ENCODE data around the gene PGLYRP2.
A peak's percentile ranks its signal among the peaks of the same experiment; 100 is the strongest.

PGLYRP2 gene

DNA sequence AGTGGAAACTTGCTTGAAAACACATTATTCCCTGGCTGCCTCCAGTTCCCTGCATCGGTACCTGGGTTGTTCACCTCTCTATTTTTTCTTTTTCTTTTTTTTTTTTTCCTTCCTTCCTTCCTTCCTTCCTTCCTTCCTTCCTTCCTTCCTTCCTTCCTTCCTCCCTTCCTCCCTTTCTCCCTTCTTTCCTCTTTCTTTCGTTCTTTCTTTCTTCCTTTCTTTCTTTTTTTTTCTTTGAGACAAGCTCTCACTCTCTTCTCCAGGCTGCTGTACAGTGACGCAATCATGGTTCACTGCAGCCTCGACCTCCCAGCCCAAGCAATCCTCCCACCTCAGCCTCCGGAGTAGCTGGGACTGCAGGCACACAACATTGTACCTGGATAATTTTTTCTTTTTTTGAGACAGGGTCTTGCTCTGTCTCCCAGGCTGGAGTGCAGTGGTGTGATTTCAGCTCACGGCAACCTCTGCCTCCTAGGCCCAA is 11.5 kb downstream of the PGLYRP2 start:
- TF ChIP-seq EZH2 (IDR thresholded peaks at IDR 0.05; ENCODE audit: borderline replicate concordance, low read depth, low read length, severe bottlenecking) (no peak), CTCF (IDR thresholded peaks at IDR 0.05; ENCODE audit: borderline replicate concordance, extremely low read depth, low read length, poor library complexity, severe bottlenecking) (no peak)
- H3K9ac ChIP-seq (ENCODE audit: low read depth, low read length), result no peak overlapping the region
- no peak overlapping the region for H3K4me2 ChIP-seq (ENCODE audit: insufficient read depth, low read length)
- peaks cover 42% of the 10 kb centered on the region for H3K4me1 ChIP-seq (ENCODE audit: insufficient read depth, low read length)
- no peaks in the 10 kb centered on the region for H4K20me1 ChIP-seq (ENCODE audit: insufficient read depth, low read length)
- H3K27me3 ChIP-seq (ENCODE audit: insufficient read depth, low read length, poor library complexity), result no peaks in the 10 kb centered on the region
- H3K4me3 ChIP-seq (ENCODE audit: low read depth in 1 of 2, low read length in 2 of 2), result no peak overlapping the region
- DNase-seq, result no peak
- H3K27ac ChIP-seq (ENCODE audit: low read length), result no peak overlapping the region
- no peaks in the 10 kb centered on the region for H3K9me3 ChIP-seq (ENCODE audit: insufficient read depth, low read length, severe bottlenecking)
- ATAC-seq (ENCODE audit: insufficient read depth, low read depth), result no peak
- H3K36me3 ChIP-seq (ENCODE audit: insufficient read depth, low read length), result no peaks in the 10 kb centered on the region; the same call in 1 of the 2 replicates
- peaks cover 12% of the 10 kb centered on the region for H3K79me2 ChIP-seq (ENCODE audit: insufficient read depth, low read length)
- no peak overlapping the region for H2AFZ ChIP-seq (ENCODE audit: low read depth, low read length)

DNA sequence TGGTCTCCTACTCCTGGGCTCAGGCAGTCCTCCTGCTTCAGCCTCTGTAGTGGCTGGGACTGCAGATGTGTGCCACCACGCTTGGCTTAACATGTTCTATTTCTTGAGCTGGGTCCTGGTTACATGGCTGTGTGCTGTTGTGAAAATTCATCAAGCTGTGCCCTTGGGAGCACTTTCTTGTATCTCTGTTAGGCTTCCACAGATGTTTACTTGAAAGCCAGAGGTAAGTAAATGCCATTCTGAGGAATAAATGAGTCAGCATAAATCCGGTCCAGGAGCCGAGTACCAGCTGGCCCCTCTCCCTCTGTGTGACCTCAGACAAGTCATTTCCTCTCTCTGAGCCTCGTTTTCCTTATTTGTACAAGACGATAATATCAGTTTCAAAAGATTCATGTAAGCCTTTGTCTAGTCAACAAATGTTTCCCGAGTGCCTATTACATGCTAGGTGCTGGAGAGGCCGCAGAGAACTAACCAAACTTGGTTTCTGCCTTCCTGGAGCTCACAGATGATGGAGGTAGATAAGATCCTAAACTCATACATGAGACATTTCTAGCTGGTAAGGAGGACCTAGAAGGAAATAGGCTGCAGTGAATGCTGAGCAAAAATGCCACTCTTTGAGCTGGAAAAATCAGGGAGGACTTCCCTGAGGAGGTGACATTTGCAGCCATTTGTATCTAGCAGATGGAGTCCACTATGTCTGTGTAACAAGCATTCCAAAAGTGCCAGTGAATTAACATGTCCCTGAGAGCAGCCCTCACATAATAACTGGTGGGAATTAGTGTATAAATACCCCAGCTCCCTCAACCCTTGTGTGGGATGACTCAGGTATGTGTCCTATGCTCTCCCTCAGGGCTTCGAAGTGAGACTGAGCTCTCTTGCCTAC is 12.2 kb downstream of the PGLYRP2 start:
- Histone ChIP-seq H3K27me3 (ENCODE audit: insufficient read depth, low read length, poor library complexity) (no peaks in the 10 kb centered on the region), H3K36me3 (ENCODE audit: insufficient read depth, low read length) (peaks cover 4% of the 10 kb centered on the region; the same call in 1 of the 2 replicates), H3K4me2 (ENCODE audit: insufficient read depth, low read length) (peak overlapping the region; percentile 49; the same call in 1 of the 2 replicates), H3K9ac (ENCODE audit: low read depth, low read length) (peak overlapping the region; percentile 1), H3K27ac (ENCODE audit: low read length) (peak overlapping the region; percentile 70), H3K4me3 (ENCODE audit: low read depth in 1 of 2, low read length in 2 of 2) (no peak overlapping the region), H4K20me1 (ENCODE audit: insufficient read depth, low read length) (no peaks in the 10 kb centered on the region), H3K9me3 (ENCODE audit: insufficient read depth, low read length, severe bottlenecking) (no peaks in the 10 kb centered on the region), H2AFZ (ENCODE audit: low read depth, low read length) (no peak overlapping the region), H3K4me1 (ENCODE audit: insufficient read depth, low read length) (peaks cover 48% of the 10 kb centered on the region), H3K79me2 (ENCODE audit: insufficient read depth, low read length) (peaks cover 16% of the 10 kb centered on the region)
- no peak for TF ChIP-seq CTCF (IDR thresholded peaks at IDR 0.05; ENCODE audit: borderline replicate concordance, extremely low read depth, low read length, poor library complexity, severe bottlenecking)
- no peak for TF ChIP-seq EZH2 (IDR thresholded peaks at IDR 0.05; ENCODE audit: borderline replicate concordance, low read depth, low read length, severe bottlenecking)
- peak; percentile 78 for DNase-seq
- ATAC-seq (ENCODE audit: insufficient read depth, low read depth), result peak; percentile 51

DNA sequence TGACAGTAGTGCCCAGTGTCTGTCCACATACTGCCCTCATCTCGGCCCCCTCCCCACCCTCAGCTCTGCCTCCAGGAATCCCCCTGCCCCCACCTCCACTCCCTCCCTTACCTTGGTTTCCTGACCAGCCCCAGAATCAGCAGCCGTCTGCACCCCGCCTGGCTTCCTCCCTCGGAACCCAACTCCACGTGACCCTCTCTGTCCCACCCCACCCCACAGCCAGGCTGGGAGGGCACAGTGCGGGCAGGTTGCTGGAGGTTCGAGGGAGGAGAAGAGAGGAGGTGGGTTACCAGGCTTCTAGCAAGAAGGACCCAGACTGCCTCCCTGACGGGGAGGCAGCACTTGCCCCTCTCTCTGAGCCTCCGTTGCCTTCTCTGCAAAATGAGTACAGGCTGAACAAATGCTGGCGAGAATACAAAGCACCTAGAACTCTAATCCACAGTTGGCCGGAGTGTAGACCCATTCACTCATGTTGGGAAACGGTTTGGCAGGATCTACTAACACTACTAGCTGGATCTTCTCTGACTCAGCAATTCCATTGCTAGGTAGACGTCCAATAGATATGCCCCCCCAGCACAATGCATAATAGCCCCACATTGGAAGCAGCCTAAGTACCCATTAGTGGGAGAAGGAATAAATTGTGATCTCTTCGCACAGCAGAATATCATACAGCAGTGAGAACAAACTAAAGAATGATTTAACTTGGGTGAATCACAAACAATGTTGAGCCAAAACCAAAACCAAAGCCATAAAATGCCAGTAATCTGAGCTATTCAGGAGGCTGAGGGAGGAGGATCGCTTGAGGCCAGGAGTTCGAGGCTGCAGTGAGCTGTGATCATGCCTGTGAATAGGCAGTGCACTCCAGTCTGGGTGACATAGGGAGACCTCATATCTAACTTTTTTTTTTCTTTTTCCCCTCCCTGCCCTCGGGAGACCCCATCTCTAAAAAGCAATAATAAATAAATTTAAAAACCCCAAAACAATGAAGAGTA is 14.6 kb downstream of the PGLYRP2 start, which contains the start of gene RASAL3:
Gene RASAL3, minus strand, starts transcription at position 151 of the 992 bp plus-strand sequence. CDS start 186 bp downstream, outside the sequence.
- Histone ChIP-seq H3K27ac (ENCODE audit: low read length) (peak within 1 kb of the TSS; percentile 94), H3K4me2 (ENCODE audit: insufficient read depth, low read length) (peak within 1 kb of the TSS; percentile 87), H3K9ac (ENCODE audit: low read depth, low read length) (peak within 1 kb of the TSS; percentile 98), H2AFZ (ENCODE audit: low read depth, low read length) (peak within 1 kb of the TSS; percentile 88), H3K4me1 (ENCODE audit: insufficient read depth, low read length) (peaks cover 48% of the 10 kb centered on the region), H3K4me3 (ENCODE audit: low read depth in 1 of 2, low read length in 2 of 2) (peak within 1 kb of the TSS; percentile 83 to 95), H4K20me1 (ENCODE audit: insufficient read depth, low read length) (no peaks in the 10 kb centered on the region), H3K79me2 (ENCODE audit: insufficient read depth, low read length) (peaks cover 16% of the 10 kb centered on the region), H3K27me3 (ENCODE audit: insufficient read depth, low read length, poor library complexity) (no peaks in the 10 kb centered on the region), H3K36me3 (ENCODE audit: insufficient read depth, low read length) (peaks cover 28% of the 10 kb centered on the region), H3K9me3 (ENCODE audit: insufficient read depth, low read length, severe bottlenecking) (no peaks in the 10 kb centered on the region)
- DNase-seq (peak; percentile 86), ATAC-seq (ENCODE audit: insufficient read depth, low read depth) (peak; percentile 66)
- TF ChIP-seq EZH2 (IDR thresholded peaks at IDR 0.05; ENCODE audit: borderline replicate concordance, low read depth, low read length, severe bottlenecking) (no peak), CTCF (IDR thresholded peaks at IDR 0.05; ENCODE audit: borderline replicate concordance, extremely low read depth, low read length, poor library complexity, severe bottlenecking) (no peak)
